Activated naive CD8-positive, alpha-beta T cell treated with anti-CD3 and anti-CD28 coated beads, Interleukin-2, amount 10 ng/mL, durations not matched to agents 7 days and 5 days (primary cell): ENCODE data around the gene ZMYND12. TPM values are rescaled to one million over a fixed set of nuclear protein-coding genes. Genes with fewer than 3 reads are reported as not detected.
A peak's percentile ranks its signal among the peaks of the same experiment; 100 is the strongest.
"Not testable (repeated sequence)": the region's sequence is repeated elsewhere in the genome, so short reads cannot be mapped to it uniquely, and the experiment has no call there.

ENCODE experiments used
- ATAC-seq: fragments of 150-1000 bp; cut with Tn5 transposase; one replicate; pipeline ENCODE4 v1.10.0; 2021; ENCODE audit warnings: low read depth, moderate library complexity
- POLR2A ChIA-PET: fragments of 350-600 bp; sonication (Branson Sonifier 250); formaldehyde crosslinking; loops from one replicate; lab custom pipeline; 2021; ENCODE audit warnings: antibody characterized with exemption; lab: Charles Lee
- DNase-seq: peaks from one replicate; pipeline ENCODE4 v3.0.0; 2021
- H3K27ac Mint-ChIP-seq: one replicate; pipeline ENCODE4 v1.8.0; 2022; ENCODE audit warnings: mild to moderate bottlenecking, mixed read lengths
- H3K27me3 Mint-ChIP-seq: one replicate; pipeline ENCODE4 v1.8.0; 2022; ENCODE audit warnings: mild to moderate bottlenecking, moderate library complexity, mixed read lengths
- H3K36me3 Mint-ChIP-seq: one replicate; pipeline ENCODE4 v1.8.0; 2021; ENCODE audit warnings: mild to moderate bottlenecking, mixed read lengths
- H3K4me1 Mint-ChIP-seq: one replicate; pipeline ENCODE4 v1.8.0; 2021; ENCODE audit warnings: mixed read lengths
- H3K4me3 Mint-ChIP-seq: one replicate; pipeline ENCODE4 v1.8.0; 2022; ENCODE audit warnings: mild to moderate bottlenecking, moderate library complexity, mixed read lengths
- H3K9me3 Mint-ChIP-seq: one replicate; pipeline ENCODE4 v1.8.0; 2021; ENCODE audit warnings: mixed read lengths
- total RNA-seq, 2 experiments: library from RNA; stranded (reverse); gene quantifications; one replicate each; pipeline ENCODE4 v1.2.3, GENCODE V29; 2021

ZMYND12 gene
- under 1 TPM; 0.44 to 0.79 TPM for total RNA-seq

GRCh38 chr1:42456010-42456753 lies at the start of gene ZMYND12, which contains the start of gene PPCS:
Gene ZMYND12 (minus strand): TSS chr1:42456022. CDS start chr1:42455997, 25 bp downstream.
Gene PPCS (plus strand): TSS chr1:42456543. CDS start chr1:42456566, 23 bp downstream.
- POLR2A ChIA-PET: interaction anchor here (0.6 to 1.7 kb wide), 8 partner anchors 18 to 391 kb away, joined by 3 to 6 read pairs (median 4); partner anchors contain the start of genes C1orf50, P3H1 and ZNF691
- ATAC-seq: peak; percentile 91
- Mint-ChIP-seq H3K9me3 (no peaks in the 10 kb centered on the region), H3K4me1 (peaks cover 22% of the 10 kb centered on the region), H3K27ac (peak within 1 kb of the TSS; percentile 99), H3K4me3 (peak within 1 kb of the TSS; percentile 98), H3K36me3 (peaks cover 12% of the 10 kb centered on the region), H3K27me3 (peaks cover 2% of the 10 kb centered on the region)
- DNase-seq: peak; percentile 93

DNA sequence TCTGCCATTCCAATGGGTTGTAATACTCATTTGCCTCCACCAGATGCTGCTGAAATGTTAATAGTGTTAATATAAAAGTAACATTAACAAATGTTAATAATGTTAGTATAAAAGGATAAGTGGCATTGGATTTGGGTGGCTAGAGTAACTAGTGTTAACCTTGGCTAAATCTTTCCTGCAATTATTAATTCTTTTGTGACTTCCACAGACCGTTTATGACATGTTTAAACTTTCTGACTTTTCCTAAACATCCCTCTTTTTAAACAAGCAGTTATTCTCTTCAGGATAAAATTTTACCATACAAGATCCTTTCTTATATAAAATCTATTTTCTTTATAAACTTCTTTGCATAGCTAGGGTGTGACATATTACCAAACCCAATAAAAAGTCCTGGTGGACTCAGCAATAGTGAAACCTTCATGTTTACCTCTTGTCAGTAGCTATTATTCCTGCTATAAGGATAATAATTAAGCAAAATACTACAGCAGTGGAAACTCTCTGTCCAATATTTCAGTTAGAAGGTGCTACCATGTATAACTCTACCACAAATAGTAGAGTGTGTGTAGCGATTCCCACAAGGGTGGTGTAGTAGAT lies 48.8 kb upstream of the ZMYND12 start:
- peaks cover 8% of the 10 kb centered on the region for H3K36me3 Mint-ChIP-seq
- H3K4me1 Mint-ChIP-seq: no peaks in the 10 kb centered on the region
- no peak overlapping the region for H3K4me3 Mint-ChIP-seq
- peaks cover 20% of the 10 kb centered on the region for H3K9me3 Mint-ChIP-seq
- ATAC-seq (no peak), DNase-seq (no peak)
- no peak overlapping the region for H3K27ac Mint-ChIP-seq
- H3K27me3 Mint-ChIP-seq: no peaks in the 10 kb centered on the region
- POLR2A ChIA-PET: no interaction called here

DNA sequence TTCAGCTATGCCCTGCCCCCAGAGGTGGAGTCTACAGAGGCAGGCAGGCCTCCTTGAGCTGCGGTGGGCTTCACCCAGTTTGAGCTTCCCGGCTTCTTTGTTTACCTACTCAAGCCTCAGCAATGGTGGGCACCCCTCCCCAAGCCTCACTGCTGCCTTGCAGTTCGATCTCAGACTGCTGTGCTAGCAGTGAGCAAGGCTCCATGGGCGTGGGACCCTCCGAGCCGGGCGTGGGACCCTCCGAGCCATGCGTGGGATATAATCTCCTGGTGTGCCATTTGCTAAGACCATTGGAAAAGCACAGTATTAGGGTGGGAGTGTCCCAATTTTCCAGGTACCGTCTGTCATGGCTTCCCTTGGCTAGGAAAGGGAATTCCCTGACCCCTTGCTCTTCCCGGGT lies 46.2 kb upstream of the ZMYND12 start:
- H3K4me3 Mint-ChIP-seq, H3K4me1 Mint-ChIP-seq, H3K27me3 Mint-ChIP-seq, ATAC-seq, DNase-seq, POLR2A ChIA-PET, H3K36me3 Mint-ChIP-seq, H3K27ac Mint-ChIP-seq: not testable (repeated sequence)
- H3K9me3 Mint-ChIP-seq: peaks cover 12% of the 10 kb centered on the region

GRCh38 chr1:42490237-42490636 lies 34.4 kb upstream of the ZMYND12 start:
- DNase-seq (no peak), ATAC-seq (no peak)
- Mint-ChIP-seq H3K4me3 (no peak overlapping the region), H3K27me3 (no peaks in the 10 kb centered on the region), H3K4me1 (no peaks in the 10 kb centered on the region), H3K9me3 (no peaks in the 10 kb centered on the region), H3K27ac (no peak overlapping the region), H3K36me3 (peaks cover 6% of the 10 kb centered on the region)
- POLR2A ChIA-PET: no interaction called here

DNA sequence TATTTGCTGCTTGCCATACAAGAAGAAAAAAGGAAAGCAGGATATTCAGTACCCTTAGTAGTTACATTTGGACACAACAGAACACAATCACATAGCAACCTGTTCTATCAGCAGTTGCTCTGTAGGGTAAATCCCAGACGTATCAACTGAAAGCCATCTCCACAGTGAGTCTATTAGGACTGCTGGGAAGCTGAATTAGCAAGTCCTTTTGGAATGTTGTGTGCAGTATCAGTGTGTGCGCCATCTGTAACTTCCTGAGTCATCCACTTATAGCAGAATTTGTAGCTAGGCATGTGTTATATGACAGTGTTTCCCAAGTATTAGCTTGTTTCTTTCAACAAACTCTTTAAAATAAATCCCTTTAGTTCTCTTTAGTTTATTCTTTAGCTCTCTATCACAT lies 28.6 kb upstream of the ZMYND12 start:
- no peaks in the 10 kb centered on the region for H3K9me3 Mint-ChIP-seq
- H3K27ac Mint-ChIP-seq: no peak overlapping the region
- peaks cover 1% of the 10 kb centered on the region for H3K36me3 Mint-ChIP-seq
- ATAC-seq (no peak), DNase-seq (no peak)
- no peak overlapping the region for H3K4me3 Mint-ChIP-seq
- no peaks in the 10 kb centered on the region for H3K4me1 Mint-ChIP-seq
- no peaks in the 10 kb centered on the region for H3K27me3 Mint-ChIP-seq
- POLR2A ChIA-PET: no interaction called here

DNA sequence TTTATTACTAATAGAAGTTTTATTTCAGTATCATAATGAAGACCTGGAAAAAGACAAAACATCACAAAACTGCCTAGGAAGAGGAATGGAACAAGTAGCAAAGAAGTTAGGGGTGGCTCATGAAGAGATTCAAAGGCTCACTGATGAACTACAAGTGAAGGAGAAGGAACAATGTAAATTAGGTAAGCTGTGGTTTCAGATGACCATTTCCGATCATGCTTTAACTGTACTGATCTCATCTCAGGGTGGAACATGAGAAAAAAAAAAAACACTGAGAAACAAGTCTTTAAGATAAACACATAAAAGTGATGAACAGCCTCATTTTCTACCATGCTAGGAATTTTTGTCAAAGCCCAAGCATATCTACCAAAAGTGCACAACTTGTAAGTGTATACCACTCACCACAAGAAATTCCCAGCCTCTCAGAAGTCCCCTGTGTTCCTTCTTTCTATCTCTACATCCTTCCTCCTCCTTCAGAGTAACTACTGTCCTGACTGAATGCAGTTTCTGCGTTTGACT lies 26.9 kb upstream of the ZMYND12 start:
- no peak overlapping the region for H3K27ac Mint-ChIP-seq
- POLR2A ChIA-PET: no interaction called here
- ATAC-seq (no peak), DNase-seq (no peak)
- peaks cover 1% of the 10 kb centered on the region for H3K36me3 Mint-ChIP-seq
- no peak overlapping the region for H3K4me3 Mint-ChIP-seq
- H3K9me3 Mint-ChIP-seq: no peaks in the 10 kb centered on the region
- no peaks in the 10 kb centered on the region for H3K4me1 Mint-ChIP-seq
- no peaks in the 10 kb centered on the region for H3K27me3 Mint-ChIP-seq

- DNase-seq: no peak
- Mint-ChIP-seq H3K36me3 (peaks cover 1% of the 10 kb centered on the region), H3K27me3 (no peaks in the 10 kb centered on the region), H3K4me3 (no peak overlapping the region), H3K4me1 (no peaks in the 10 kb centered on the region), H3K27ac (no peak overlapping the region), H3K9me3 (no peaks in the 10 kb centered on the region)
- no peak for ATAC-seq
- POLR2A ChIA-PET: no interaction called here
Measured at GRCh38 chr1:42480921-42481320, 25.1 kb upstream of the ZMYND12 start.

DNA sequence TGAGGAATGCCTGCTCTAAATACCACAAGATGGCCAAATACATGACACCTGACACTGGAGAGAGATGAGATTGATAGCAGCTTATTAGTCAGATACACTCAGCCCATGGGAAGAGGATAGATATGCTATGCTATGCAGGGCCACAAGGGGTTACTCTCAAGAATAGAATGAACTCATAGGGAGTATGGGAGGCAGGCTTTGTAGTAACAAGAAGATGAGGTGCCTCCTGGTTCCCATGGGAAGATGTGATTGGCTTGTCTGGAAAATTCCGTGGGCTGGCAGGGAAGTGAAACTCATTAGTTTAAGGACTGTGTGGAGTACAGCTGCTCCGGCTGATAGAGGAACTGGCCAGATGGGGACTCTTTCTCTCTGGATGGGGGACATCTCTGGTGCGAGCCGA lies 23.8 kb upstream of the ZMYND12 start:
- no peak overlapping the region for H3K27ac Mint-ChIP-seq
- ATAC-seq: no peak
- H3K9me3 Mint-ChIP-seq: no peaks in the 10 kb centered on the region

DNA sequence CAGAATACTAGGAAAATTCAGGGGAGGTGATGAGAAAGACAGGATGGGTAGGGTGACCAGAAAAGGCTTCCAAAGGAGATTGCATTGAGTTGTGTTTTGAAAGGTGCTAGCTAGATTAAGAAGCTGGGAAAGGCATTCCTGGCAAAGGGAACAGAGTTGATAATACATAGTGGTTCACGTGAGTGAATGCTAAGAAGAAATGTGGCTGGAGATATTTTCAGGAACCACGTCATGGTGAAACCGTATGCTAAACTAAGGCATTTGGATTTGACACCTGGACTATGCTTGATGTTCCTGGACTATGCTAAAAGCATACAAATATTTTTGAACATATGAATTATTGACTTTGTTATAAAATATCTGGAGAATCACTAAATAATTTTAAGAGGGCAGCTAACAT lies 22.0 kb upstream of the ZMYND12 start:
- ATAC-seq: no peak
- POLR2A ChIA-PET: no interaction called here
- peaks cover 1% of the 10 kb centered on the region for H3K36me3 Mint-ChIP-seq
- no peak overlapping the region for H3K27ac Mint-ChIP-seq
- H3K27me3 Mint-ChIP-seq: no peaks in the 10 kb centered on the region
- DNase-seq: no peak
- no peaks in the 10 kb centered on the region for H3K4me1 Mint-ChIP-seq
- H3K4me3 Mint-ChIP-seq: no peak overlapping the region
- H3K9me3 Mint-ChIP-seq: no peaks in the 10 kb centered on the region

More for the DNA sequence above, 23.8 kb upstream of the ZMYND12 start:
- H3K27me3 Mint-ChIP-seq: no peaks in the 10 kb centered on the region
- H3K4me1 Mint-ChIP-seq: no peaks in the 10 kb centered on the region
- no peak for DNase-seq
- no peak overlapping the region for H3K4me3 Mint-ChIP-seq
- POLR2A ChIA-PET: no interaction called here
- H3K36me3 Mint-ChIP-seq: peaks cover 1% of the 10 kb centered on the region

DNA sequence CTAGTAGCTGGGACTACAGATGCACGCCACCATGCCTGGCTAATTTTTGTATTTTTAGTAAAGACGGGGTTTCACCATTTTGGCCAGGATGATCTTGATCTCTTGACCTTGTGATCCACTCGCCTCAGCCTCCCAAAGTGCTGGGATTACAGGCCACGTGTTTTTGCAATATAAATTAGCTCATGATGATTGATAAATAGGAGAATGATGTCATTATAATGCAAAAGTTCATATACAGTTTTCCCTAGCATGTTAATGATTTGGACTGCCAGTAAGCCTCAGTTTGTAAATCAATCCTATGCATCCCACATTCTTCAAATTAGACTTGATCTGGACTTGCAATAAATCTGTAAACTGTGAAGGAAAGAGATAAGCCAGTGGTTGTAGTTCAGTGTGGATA lies 21.5 kb upstream of the ZMYND12 start:
- H3K4me3 Mint-ChIP-seq, ATAC-seq, H3K27me3 Mint-ChIP-seq, H3K4me1 Mint-ChIP-seq, H3K36me3 Mint-ChIP-seq, H3K27ac Mint-ChIP-seq, DNase-seq, H3K9me3 Mint-ChIP-seq, POLR2A ChIA-PET: not testable (repeated sequence)

GRCh38 chr1:42476605-42477004 lies 20.8 kb upstream of the ZMYND12 start:
- H3K4me1 Mint-ChIP-seq: no peaks in the 10 kb centered on the region
- DNase-seq (no peak), ATAC-seq (no peak)
- H3K27me3 Mint-ChIP-seq: no peaks in the 10 kb centered on the region
- POLR2A ChIA-PET: no interaction called here
- no peak overlapping the region for H3K27ac Mint-ChIP-seq
- H3K4me3 Mint-ChIP-seq: no peak overlapping the region
- H3K9me3 Mint-ChIP-seq: no peaks in the 10 kb centered on the region
- H3K36me3 Mint-ChIP-seq: no peaks in the 10 kb centered on the region

DNA sequence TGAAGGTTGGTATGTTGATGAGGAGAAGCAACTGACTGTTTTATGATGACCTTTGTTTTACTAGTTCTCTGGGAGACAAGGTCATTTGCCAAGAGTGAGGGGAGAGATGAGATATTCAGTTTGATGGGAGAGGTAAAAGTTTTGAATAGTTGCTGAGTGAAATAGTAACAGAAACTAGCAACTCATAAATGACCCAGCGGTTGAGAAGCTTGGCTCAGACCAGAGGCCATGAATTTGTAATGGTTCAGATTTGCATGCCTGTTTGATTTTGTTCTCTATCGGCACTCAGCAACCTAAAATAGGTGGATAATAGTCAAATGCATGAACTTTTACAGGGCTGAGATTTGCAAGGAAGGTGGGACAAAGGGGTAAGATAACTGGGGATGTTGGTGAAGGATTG lies 13.9 kb upstream of the ZMYND12 start:
- Mint-ChIP-seq H3K27ac (no peak overlapping the region), H3K36me3 (no peaks in the 10 kb centered on the region)
- no peak for ATAC-seq

GRCh38 chr1:42466030-42466429 lies 10.2 kb upstream of the ZMYND12 start:
- POLR2A ChIA-PET: no interaction called here
- H3K27me3 Mint-ChIP-seq: no peaks in the 10 kb centered on the region
- no peaks in the 10 kb centered on the region for H3K9me3 Mint-ChIP-seq
- peaks cover 1% of the 10 kb centered on the region for H3K36me3 Mint-ChIP-seq
- H3K27ac Mint-ChIP-seq: no peak overlapping the region
- H3K4me1 Mint-ChIP-seq: peaks cover 17% of the 10 kb centered on the region
- no peak for DNase-seq
- no peak for ATAC-seq
- no peak overlapping the region for H3K4me3 Mint-ChIP-seq

More for the DNA sequence above, 13.9 kb upstream of the ZMYND12 start:
- no peak for DNase-seq
- H3K4me3 Mint-ChIP-seq: no peak overlapping the region
- H3K9me3 Mint-ChIP-seq: no peaks in the 10 kb centered on the region
- H3K27me3 Mint-ChIP-seq: no peaks in the 10 kb centered on the region
- POLR2A ChIA-PET: no interaction called here
- H3K4me1 Mint-ChIP-seq: no peaks in the 10 kb centered on the region

DNA sequence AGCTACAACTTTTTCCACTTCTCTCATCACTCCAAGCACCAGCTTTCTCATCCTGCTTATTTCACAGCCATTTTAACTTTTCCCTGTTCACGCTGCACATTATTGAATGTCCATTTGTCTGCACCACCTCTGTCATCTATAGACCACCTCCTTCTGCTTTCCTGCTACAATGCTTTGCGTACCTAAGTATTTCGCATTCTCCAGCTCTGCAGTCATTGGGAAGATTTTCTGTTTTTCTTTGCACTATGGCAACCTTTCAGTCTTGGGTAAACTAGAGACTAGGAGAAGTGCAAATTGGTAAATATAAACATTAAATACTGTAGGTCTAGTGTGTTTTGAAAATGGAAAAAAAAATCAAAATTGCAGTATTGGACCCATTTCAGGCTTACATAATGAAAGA lies 8.1 kb upstream of the ZMYND12 start:
- ATAC-seq: no peak
- peaks cover 7% of the 10 kb centered on the region for H3K36me3 Mint-ChIP-seq
- peak overlapping the region; percentile 21 for H3K4me3 Mint-ChIP-seq
- no peak for DNase-seq
- no peak overlapping the region for H3K27ac Mint-ChIP-seq
- peaks cover 22% of the 10 kb centered on the region for H3K4me1 Mint-ChIP-seq
- H3K27me3 Mint-ChIP-seq: no peaks in the 10 kb centered on the region
- H3K9me3 Mint-ChIP-seq: no peaks in the 10 kb centered on the region
- POLR2A ChIA-PET: no interaction called here
